HepG2 (cell line): Measurements from ENCODE around the gene CERS6. TPM values are rescaled to one million over a fixed set of nuclear protein-coding genes. Genes with fewer than 3 reads are reported as not detected.

Experiments used
- ATAC-seq: fragments of 200-7000 bp; cut with Tn5 transposase; 3 replicates; pipeline ENCODE4 v1.9.1; 2020; ENCODE audit warnings: mild to moderate bottlenecking, moderate library complexity
- BruUV-seq: library from RNA; stranded (reverse); fragments of 400-500 nt; replicated peaks from 2 replicates; lab custom pipeline; 2021; lab: Mats Ljungman, UMichigan
- CTCF ChIA-PET: fragments of 300-600 bp; formaldehyde crosslinking; extraction: SDS; loops from one replicate; lab custom pipeline; 2021; ENCODE audit warnings: low total read pairs, inconsistent platforms, low intra/inter-chr PET ratio; lab: Yijun Ruan, JAX
- POLR2A ChIA-PET: fragments of 350-600 bp; sonication (Branson Sonifier 250); formaldehyde crosslinking; loops from one replicate; lab custom pipeline; 2020; ENCODE audit warnings: antibody characterized with exemption, inconsistent platforms; lab: Yijun Ruan, JAX
- DNase-seq: peaks from one replicate; pipeline ENCODE4 v3.0.0-alpha.2; 2015; ENCODE audit warnings: low spot score
- FAIRE-seq: peaks from 3 replicates; lab custom pipeline; 2011; peaks lifted over from hg19 to GRCh38; lab: Jason Lieb, UNC
- H2AFZ ChIP-seq: one replicate; pipeline ENCODE4 v1.6.1; 2011; ENCODE audit warnings: low read length, inconsistent platforms
- H3K27ac ChIP-seq: fragments of 300-600 bp; 3 replicates; pipeline ENCODE4 v1.8.0; 2011; ENCODE audit warnings: mixed run types, mild to moderate bottlenecking, mixed read lengths, low read length, inconsistent platforms; ENCODE audit not compliant: insufficient read depth; ENCODE audit errors: extremely low read length
- H3K27me3 ChIP-seq, 2 experiments: fragments of 200-600 bp in 1 of 2; 2 replicates in 1 of 2; 3 replicates in 1 of 2; pipeline versions ENCODE4 v1.6.0 to v1.8.0; 2011; ENCODE audit warnings: low read length in 2 of 2, mild to moderate bottlenecking in 2 of 2, moderate library complexity in 2 of 2, inconsistent platforms in 1 of 2; ENCODE audit not compliant: insufficient read depth in 2 of 2, control insufficient read depth in 1 of 2
- H3K36me3 ChIP-seq, 2 experiments: fragments of 200-600 bp in 1 of 2; replicated peaks in 1 of 2; 2 replicates in 1 of 2; 3 replicates in 1 of 2; pipeline versions ENCODE4 v1.5.1 to v1.8.0; 2011; ENCODE audit warnings: low read length in 2 of 2, inconsistent platforms in 1 of 2; ENCODE audit not compliant: insufficient read depth in 2 of 2, control insufficient read depth in 1 of 2
- H3K4me1 ChIP-seq: 2 replicates; pipeline ENCODE4 v1.5.1; 2012; ENCODE audit warnings: low read length, inconsistent platforms; ENCODE audit not compliant: insufficient read depth
- H3K4me2 ChIP-seq: 2 replicates; pipeline ENCODE4 v1.6.0; 2011; ENCODE audit warnings: low read depth, low read length, inconsistent platforms
- H3K4me3 ChIP-seq, 3 experiments: fragments of 200-600 bp in 1 of 3; sonication (generic), shearing (Covaris generic) in 1 of 3; replicated peaks in 1 of 3; 2 replicates each; pipeline ENCODE4 v1.5.1; 2011 to 2016; ENCODE audit warnings: low read length in 3 of 3, inconsistent platforms in 2 of 3, low read depth in 2 of 3, mild to moderate bottlenecking in 2 of 3, control low read depth in 1 of 3, mixed read lengths in 1 of 3; ENCODE audit not compliant: insufficient read depth in 1 of 3
- H3K79me2 ChIP-seq: one replicate; pipeline ENCODE4 v1.6.1; 2011; ENCODE audit warnings: low read length, inconsistent platforms; ENCODE audit not compliant: insufficient read depth
- H3K9ac ChIP-seq: 2 replicates; pipeline ENCODE4 v1.6.0; 2011; ENCODE audit warnings: mild to moderate bottlenecking, low read depth, low read length, inconsistent platforms; ENCODE audit not compliant: insufficient read depth
- H3K9me3 ChIP-seq: 2 replicates; pipeline ENCODE4 v1.5.1; 2012; ENCODE audit warnings: mild to moderate bottlenecking, low read length
- H4K20me1 ChIP-seq: 2 replicates; pipeline ENCODE4 v1.6.0; 2011; ENCODE audit warnings: inconsistent platforms, mild to moderate bottlenecking, low read length, moderate library complexity; ENCODE audit not compliant: insufficient read depth
- KLF6 ChIP-seq: IDR thresholded peaks from 2 replicates; pipeline ENCODE4 v1.8.0; 2016; ENCODE audit warnings: missing biosample characterization, missing genetic modification reagents
- MAFG ChIP-seq: sonication (generic); formaldehyde crosslinking; IDR thresholded peaks from 2 replicates; pipeline ENCODE4 v1.5.1; 2020; ENCODE audit warnings: mild to moderate bottlenecking, missing genetic modification reagents
- MEIS2 ChIP-seq: sonication (generic); formaldehyde crosslinking; IDR thresholded peaks from 2 replicates; pipeline ENCODE4 v1.9.0; 2021; ENCODE audit warnings: mild to moderate bottlenecking, missing genetic modification reagents
- PBX3 ChIP-seq: sonication (generic); formaldehyde crosslinking; IDR thresholded peaks from 2 replicates; pipeline ENCODE4 v1.8.1; 2023; ENCODE audit warnings: missing genetic modification reagents, inconsistent platforms, borderline replicate concordance
- PHF21A ChIP-seq: sonication (generic); formaldehyde crosslinking; IDR thresholded peaks from 2 replicates; pipeline ENCODE4 v1.5.0; 2020; ENCODE audit warnings: mild to moderate bottlenecking, missing genetic modification reagents
- PRDM10 ChIP-seq: sonication (generic); formaldehyde crosslinking; IDR thresholded peaks from 2 replicates; pipeline ENCODE4 v1.4.0; 2020; ENCODE audit warnings: low read depth, missing genetic modification reagents
- REL ChIP-seq: sonication (generic); formaldehyde crosslinking; conservative IDR thresholded peaks from 2 replicates; pipeline ENCODE4 v1.8.0; 2022; ENCODE audit warnings: mild to moderate bottlenecking, missing genetic modification reagents, moderate library complexity
- SKI ChIP-seq: fragments of 450-650 bp; IDR thresholded peaks from one replicate; pipeline ENCODE4 v1.6.1; 2018; ENCODE audit warnings: mild to moderate bottlenecking; ENCODE audit not compliant: partially characterized antibody
- ZBTB39 ChIP-seq: sonication (generic); formaldehyde crosslinking; IDR thresholded peaks from 2 replicates; pipeline ENCODE4 v1.5.0; 2020; ENCODE audit warnings: missing genetic modification reagents
- ZFP62 ChIP-seq: sonication (generic); formaldehyde crosslinking; IDR thresholded peaks from 2 replicates; pipeline ENCODE4 v1.4.0; 2020; ENCODE audit warnings: missing genetic modification reagents
- ZNF10 ChIP-seq: sonication (generic); formaldehyde crosslinking; IDR thresholded peaks from 2 replicates; pipeline ENCODE4 v1.4.0; 2020; ENCODE audit warnings: mild to moderate bottlenecking, low read depth, missing genetic modification reagents, borderline replicate concordance
- ZNF260 ChIP-seq: sonication (generic); formaldehyde crosslinking; IDR thresholded peaks from 2 replicates; pipeline ENCODE4 v1.4.0; 2020; ENCODE audit warnings: missing genetic modification reagents, low read depth, mild to moderate bottlenecking, borderline replicate concordance
- ZNF543 ChIP-seq: sonication (generic); formaldehyde crosslinking; IDR thresholded peaks from 2 replicates; pipeline ENCODE4 v1.4.0; 2020; ENCODE audit warnings: mild to moderate bottlenecking, missing genetic modification reagents
- ZNF576 ChIP-seq: sonication (generic); formaldehyde crosslinking; IDR thresholded peaks from 2 replicates; pipeline ENCODE4 v1.4.0; 2020; ENCODE audit warnings: mild to moderate bottlenecking, missing genetic modification reagents
- ZSCAN25 ChIP-seq: sonication (generic); formaldehyde crosslinking; IDR thresholded peaks from 2 replicates; pipeline ENCODE4 v1.8.0; 2022; ENCODE audit warnings: mild to moderate bottlenecking, missing genetic modification reagents
- WGBS: methylation state at CpG from one replicate; pipeline ENCODE4 v1.1.6; 2017; ENCODE audit warnings: low lambda C conversion rate; 5-methylcytosine and 5-hydroxymethylcytosine counted together
- in situ Hi-C: cut with HindIII; loops from 2 replicates; pipeline ENCODE4 v1.10.0; 2017; ENCODE audit warnings: low pct_unique_long_range_greater_than_20kb; ENCODE audit not compliant: extremely low pct_ligation_motif_present
- intact Hi-C: fragments of 100-400 bp; cut with micrococcal nuclease; formaldehyde crosslinking; loops from one replicate; pipeline ENCODE4 v1.10.0; 2022; ENCODE audit not compliant: unreplicated experiment
- polyA plus RNA-seq, 8 experiments: library from polyadenylated mRNA; depleted of rRNA in 3 of 8; stranded (reverse) in 7 of 8; unstranded in 1 of 8; fragments of >200 nt; fragmentation: Illumina TruSeq in 4 of 8; extraction: Trizol in 4 of 8; gene quantifications; 2 replicates each; pipeline versions ENCODE4 v1.2.1 to v1.2.3, GENCODE V29; 2011 to 2016; ENCODE audit warnings: low read depth in 4 of 8, missing spikeins in 1 of 8, mixed read lengths in 1 of 8; ENCODE audit not compliant: insufficient read depth in 1 of 8
- total RNA-seq, 5 experiments: library from RNA; depleted of rRNA; stranded (reverse); fragments of >200 nt; fragmentation: Illumina TruSeq; extraction: Trizol; gene quantifications; 2 replicates each; pipeline ENCODE4 v1.2.3, GENCODE V29; 2016; ENCODE audit warnings: low read depth in 1 of 5

The CERS6 gene
- total and polyA plus RNA-seq, 2 of the 13 experiments (the other 11 are each of a cell fraction or from before 2014, with no cell fraction given): 10.1 to 20.3 TPM

GRCh38 chr2:168450171-168450570, 5.9 kb upstream of the CERS6 start:
- WGBS: 91% methylated on average over 1 of the region's 1 CpG
- ChIA-PET POLR2A (no interaction called here), CTCF (no interaction called here)
- no peak for DNase-seq
- peaks cover 16% of the 10 kb centered on the region for H3K4me1 ChIP-seq
- no peak overlapping the region for H3K4me2 ChIP-seq
- no TSS peak for BruUV-seq
- intact Hi-C loops (no loop called here), in situ Hi-C loops (no loop called here)
- FAIRE-seq: no peak
- no peak overlapping the region for H2AFZ ChIP-seq
- H3K27ac ChIP-seq: no peak overlapping the region
- no peaks in the 10 kb centered on the region for H4K20me1 ChIP-seq
- TF ChIP-seq REL (no peak), PHF21A (CRISPR knock-in tag) (no peak), SKI (no peak), ZBTB39 (CRISPR knock-in tag) (no peak), ZNF576 (CRISPR knock-in tag) (no peak), ZFP62 (CRISPR knock-in tag) (no peak), MAFG (CRISPR knock-in tag) (no peak), ZSCAN25 (CRISPR knock-in tag) (no peak), PBX3 (CRISPR knock-in tag) (no peak), ZNF260 (no peak), PRDM10 (no peak), KLF6 (no peak), ZNF543 (CRISPR knock-in tag) (no peak), MEIS2 (CRISPR knock-in tag) (no peak), ZNF10 (no peak)
- no peak for ATAC-seq
- H3K4me3 ChIP-seq: no peak overlapping the region
- H3K9ac ChIP-seq: no peak overlapping the region
- no peaks in the 10 kb centered on the region for H3K36me3 ChIP-seq
- H3K9me3 ChIP-seq: peaks cover 19% of the 10 kb centered on the region
- H3K79me2 ChIP-seq: no peaks in the 10 kb centered on the region
- peaks cover 0 to 3% of the 10 kb centered on the region in 2 experiments; a peak in 1 of 5 replicates for H3K27me3 ChIP-seq
